IPS DF 4.7 (cell line): ENCODE data around the gene ITGA3.
"Not testable (repeated sequence)": the region's sequence is repeated elsewhere in the genome, so short reads cannot be mapped to it uniquely, and the experiment has no call there.

ENCODE experiments used
- DNase-seq: peaks from one replicate; pipeline ENCODE4 v3.0.0-alpha.2; 2013; ENCODE audit warnings: low spot score; ENCODE audit errors: extremely low read depth

ITGA3 gene

GRCh38 chr17:50034498-50035364, 21.2 kb upstream of the ITGA3 start:
- DNase-seq: no peak

GRCh38 chr17:50035421-50035879, 20.5 kb upstream of the ITGA3 start:
- no peak for DNase-seq

GRCh38 chr17:50035945-50036344, 20.0 kb upstream of the ITGA3 start:
- DNase-seq: no peak

- DNase-seq: no peak
These were observed 19.3 kb upstream of the ITGA3 start for GRCh38 chr17:50036455-50037261.

DNA sequence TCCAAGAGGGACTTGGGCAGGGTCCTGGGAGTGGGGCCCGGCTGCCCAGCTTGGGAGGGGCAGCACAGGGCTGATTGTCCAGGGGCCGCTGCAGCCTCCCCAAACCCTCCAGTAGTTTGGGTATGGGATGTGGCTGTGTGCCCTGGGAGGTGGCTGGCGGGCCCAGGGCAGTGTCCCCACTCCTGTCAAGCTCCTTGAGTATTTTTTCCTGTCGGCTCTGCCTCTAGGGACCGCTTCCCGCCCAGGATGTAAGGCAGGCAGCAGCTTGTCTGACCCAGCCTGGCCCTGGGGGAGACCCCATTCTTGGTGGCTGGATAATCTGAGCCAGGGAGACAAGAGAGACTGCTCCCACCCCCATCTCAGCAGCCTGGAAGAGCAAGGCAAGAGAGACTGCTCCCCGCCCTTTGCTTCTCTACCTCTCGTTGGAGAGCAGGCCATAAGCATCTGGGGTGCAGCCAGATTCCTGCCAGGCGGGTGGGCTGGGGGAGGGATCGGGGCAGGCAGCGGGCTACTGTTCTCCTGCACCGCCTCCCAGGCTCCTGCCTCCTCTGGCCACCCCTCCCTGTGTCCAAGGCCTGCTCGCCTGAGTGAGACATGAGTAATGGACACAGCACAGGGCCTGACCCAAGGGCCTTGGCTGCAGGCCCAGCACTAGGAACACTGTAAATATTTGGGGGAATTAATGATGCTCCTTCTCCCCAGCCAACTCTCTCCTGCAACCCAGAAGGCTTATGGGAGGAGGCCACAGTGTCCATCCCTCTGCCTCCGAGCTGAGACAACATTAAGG, 18.4 kb upstream of the ITGA3 start:
- DNase-seq: no peak

DNA sequence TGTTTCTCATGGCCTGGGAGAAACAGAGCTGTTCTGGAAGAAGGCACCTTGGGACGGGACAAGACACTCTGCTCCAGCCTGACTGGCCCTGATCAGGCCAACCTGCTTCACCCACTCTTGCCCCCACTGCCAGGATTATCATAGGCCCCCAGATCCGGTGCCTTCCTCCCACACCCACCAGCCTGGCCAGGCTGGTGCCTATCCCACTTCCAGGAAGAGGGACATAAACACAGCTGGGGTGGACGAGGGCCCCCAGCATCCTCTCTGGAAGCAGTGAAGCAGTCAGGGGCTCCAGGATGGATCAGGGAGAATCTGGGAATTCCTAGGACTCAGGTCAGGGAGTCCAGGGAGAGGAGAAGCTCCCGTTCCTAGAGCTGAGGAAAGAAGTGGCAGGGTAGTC, 16.9 kb upstream of the ITGA3 start:
- DNase-seq: no peak

- DNase-seq: not testable (repeated sequence)
These were observed 15.4 kb upstream of the ITGA3 start for GRCh38 chr17:50040496-50040895.

DNA sequence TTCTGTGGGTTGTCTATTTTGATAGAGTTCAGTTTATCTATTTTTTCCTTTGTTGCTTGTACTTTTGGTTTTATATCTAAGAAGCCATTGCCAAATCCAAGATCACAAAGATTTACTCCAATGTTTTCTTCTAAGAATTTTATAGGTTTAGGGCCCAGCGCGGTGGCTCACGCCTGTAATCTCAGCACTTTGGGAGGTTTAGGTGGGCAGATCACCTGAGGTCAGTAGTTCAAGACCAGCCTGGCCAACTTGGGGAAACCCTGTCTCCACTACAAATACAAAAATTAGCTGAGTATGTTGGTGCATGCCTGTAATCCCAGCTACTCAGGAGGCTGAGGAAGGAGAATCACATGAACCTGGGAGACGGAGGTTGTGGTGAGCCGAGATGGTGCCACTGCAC, 13.7 kb upstream of the ITGA3 start:
- DNase-seq: no peak

DNA sequence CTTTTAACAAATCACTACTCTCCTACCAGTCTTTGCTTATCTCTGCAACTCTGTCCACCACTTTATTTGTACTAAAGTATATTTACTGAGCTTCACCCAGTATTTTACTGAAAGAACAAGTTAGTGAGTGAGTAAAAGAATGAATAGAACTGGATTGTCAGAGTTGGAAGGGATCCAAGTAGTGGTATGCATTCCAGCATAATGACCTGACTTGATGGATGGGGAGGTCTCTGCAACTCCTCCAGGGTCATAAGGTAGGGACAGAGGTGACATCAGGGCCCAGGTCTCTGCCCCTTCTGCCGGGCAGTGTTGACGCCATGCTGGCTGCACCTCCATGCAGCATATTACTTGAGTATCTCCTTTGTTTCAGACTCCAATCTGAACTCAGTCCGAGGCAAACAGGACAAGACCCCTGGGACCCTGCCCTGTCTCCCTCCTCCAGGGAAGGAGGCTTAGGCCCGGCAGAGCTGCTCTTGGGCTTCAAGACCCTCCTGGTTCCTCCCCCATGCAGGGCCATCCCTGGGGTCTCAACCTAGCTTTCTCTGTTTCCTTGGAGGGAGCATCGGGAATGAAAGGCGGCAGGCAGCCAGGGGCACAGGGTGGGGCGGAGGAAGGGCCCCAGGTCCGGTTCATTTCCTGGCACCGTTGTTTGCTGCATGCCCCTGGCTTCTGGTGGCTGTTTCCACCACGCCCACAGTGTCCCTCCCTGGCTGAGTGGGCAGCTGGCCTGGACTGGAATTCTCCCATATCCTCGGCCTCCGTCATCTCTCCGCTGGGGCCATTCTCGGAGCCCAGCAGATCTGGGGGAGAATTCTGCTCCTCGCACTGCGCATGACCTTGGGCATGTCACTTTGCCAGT, 12.4 kb upstream of the ITGA3 start:
- no peak for DNase-seq

- no peak for DNase-seq
These were observed 11.4 kb upstream of the ITGA3 start for GRCh38 chr17:50044483-50044882.

- DNase-seq: no peak
These were observed 10.8 kb upstream of the ITGA3 start for GRCh38 chr17:50045154-50045553.

DNA sequence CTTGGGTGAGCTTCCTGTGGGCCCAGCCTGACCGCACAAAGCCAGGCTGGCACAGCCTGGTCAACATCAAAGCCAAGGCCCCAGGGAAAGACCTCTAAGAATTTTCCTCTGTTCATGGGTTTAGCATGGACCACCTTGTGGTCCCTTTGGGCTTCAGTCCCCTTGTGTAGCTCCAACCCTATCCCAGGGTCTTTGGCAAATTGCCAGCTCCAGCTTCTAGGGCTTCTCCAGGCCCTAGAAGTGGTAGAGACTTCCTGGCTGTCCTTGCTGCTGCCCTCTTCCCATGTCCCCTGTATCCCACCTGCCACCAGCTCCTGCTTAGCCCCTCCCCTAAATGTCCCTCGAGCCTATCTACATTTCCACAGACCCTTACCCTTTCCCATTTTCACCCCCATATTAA, 9.7 kb upstream of the ITGA3 start:
- DNase-seq: no peak

GRCh38 chr17:50046667-50047066, 9.2 kb upstream of the ITGA3 start:
- no peak for DNase-seq

DNA sequence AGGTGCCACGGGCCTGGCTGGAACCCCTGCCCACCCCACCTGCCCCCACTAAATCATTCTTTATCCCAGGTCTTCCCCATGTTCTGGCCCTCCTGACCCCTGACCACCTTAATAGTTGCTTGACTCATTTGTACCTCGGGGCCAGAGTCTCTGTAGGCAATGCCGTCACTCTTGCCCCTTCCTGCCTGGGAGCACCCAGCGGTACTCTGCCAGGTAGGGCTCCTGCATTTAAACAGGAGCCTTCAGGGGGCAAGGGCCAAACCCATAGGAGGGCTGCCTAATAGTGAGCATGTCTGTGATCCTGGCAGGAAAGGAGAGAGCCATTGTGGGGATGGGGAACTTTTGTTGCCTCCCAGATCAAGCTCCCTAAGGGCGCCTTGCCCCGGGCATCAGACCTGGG, 8.8 kb upstream of the ITGA3 start:
- DNase-seq: no peak

DNA sequence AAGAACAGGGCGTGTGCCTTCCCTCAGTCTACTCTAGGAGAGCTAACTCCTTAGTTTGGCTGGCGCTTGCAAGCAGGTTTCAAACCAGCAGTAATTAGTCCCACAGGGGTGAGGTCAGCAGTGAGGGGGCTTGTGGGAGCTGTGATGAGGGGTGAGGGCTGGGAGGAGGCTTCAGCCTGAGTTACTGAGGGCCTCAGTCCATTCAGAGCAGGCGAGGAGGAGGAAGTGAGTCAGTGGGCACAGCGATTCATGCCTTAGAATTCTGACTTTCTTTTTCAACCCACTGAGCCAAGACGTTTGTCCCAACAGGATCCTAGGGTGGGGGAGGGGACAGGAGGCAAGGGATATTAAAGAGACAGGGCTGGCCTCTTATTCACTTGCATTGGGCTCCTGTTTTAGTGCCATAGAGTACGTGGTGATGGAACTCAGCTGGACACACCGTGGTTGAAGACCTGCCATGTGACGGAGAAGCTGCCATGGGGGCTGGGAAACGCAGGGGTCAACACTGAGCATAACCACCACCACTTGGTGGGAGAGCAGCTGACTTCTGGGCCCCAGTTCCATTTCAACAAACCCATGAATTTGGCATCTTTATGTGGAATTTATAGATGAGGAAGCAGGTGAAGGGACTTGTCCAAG, 8.3 kb upstream of the ITGA3 start:
- no peak for DNase-seq

GRCh38 chr17:50048146-50048720, 7.7 kb upstream of the ITGA3 start:
- no peak for DNase-seq

GRCh38 chr17:50048988-50049387, 6.9 kb upstream of the ITGA3 start:
- DNase-seq: no peak

DNA sequence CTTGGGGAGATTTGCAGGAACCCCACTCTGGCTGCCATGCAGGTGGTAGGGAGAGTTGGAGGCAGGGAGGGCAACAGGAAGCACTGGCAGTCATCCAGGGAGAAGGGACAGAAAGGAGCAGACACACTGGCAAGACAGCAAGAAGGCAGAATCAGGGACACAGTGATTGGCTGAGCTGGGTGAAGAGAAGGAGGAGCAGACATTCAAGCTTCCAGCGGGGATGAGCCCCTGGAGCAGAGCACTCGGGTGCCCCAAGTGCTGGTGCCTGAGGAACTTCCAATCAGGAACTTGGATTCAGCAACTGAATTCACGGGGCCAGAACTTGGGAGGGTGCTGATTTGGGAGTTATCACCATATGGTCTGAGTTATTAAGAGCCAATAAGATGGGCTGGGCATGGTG, 6.3 kb upstream of the ITGA3 start:
- no peak for DNase-seq

DNA sequence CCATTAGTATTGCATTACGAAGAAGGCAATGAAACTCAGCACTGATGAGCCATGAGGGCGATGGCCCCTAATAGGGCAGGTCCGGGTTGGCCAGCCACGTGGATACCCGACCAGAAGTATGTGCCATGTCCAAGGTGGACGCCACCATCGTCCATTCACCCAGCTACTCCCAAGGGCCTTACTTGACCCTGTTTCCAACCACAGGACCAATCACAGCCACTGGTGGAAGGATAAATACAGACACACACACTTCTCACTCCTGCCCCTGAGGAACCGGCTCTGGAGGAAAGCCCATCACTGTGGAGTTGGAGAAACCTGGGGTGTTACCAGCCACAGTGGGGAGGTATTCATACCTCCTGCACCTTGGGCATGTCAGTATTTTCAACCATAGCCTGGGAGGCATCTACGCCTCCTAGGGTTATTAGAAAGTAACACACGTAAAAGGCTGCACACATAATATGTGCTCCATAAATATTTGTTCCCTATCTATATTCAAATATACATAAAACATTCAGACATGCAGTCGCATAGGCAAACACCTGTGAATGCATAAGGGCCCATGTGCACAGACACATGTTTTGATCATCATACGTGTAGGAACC, 5.4 kb upstream of the ITGA3 start:
- DNase-seq: no peak
